K562 (cell line): ENCODE measurements around the gene ACE. TPM values are rescaled to one million over a fixed set of nuclear protein-coding genes. Genes with fewer than 3 reads are reported as not detected.

Experiments
- ATAC-seq: fragments of 200-7000 bp; cut with Tn5 transposase; 3 replicates; pipeline ENCODE4 v1.9.1; 2020; ENCODE audit warnings: moderate library complexity
- BruUV-seq: library from RNA; stranded (reverse); fragments of 400-500 nt; replicated peaks from 2 replicates; lab custom pipeline; 2021; lab: Mats Ljungman, UMichigan
- CTCF ChIA-PET: fragments of 300-600 bp; formaldehyde crosslinking; extraction: SDS; loops from one replicate; lab custom pipeline; 2021; ENCODE audit warnings: low intra/inter-chr PET ratio; lab: Yijun Ruan, JAX
- POLR2A ChIA-PET: fragments of 300-600, 350-650 bp; sonication (Branson Sonifier 250); formaldehyde crosslinking; extraction: SDS; loops from one replicate; lab custom pipeline; 2021; ENCODE audit warnings: antibody characterized with exemption, inconsistent platforms; lab: Yijun Ruan, JAX
- DNase-seq, 4 experiments: peaks; one replicate each; pipeline versions ENCODE4 v3.0.0 to v3.0.0-alpha.2; 2011 to 2018; ENCODE audit warnings: low spot score in 3 of 4, mixed read lengths in 3 of 4; ENCODE audit errors: extremely low read depth in 1 of 4
- FAIRE-seq: peaks from 2 replicates; lab custom pipeline; 2011; peaks lifted over from hg19 to GRCh38; lab: Jason Lieb, UNC
- H2AFZ ChIP-seq: 2 replicates; pipeline ENCODE4 v1.6.0; 2011; ENCODE audit warnings: low read depth, low read length, control low read depth, inconsistent platforms
- H3K27ac ChIP-seq: fragments of 200-600 bp; 3 replicates; pipeline ENCODE4 v1.8.0; 2011; ENCODE audit warnings: low read depth, mild to moderate bottlenecking, control low read depth, inconsistent platforms, low read length, moderate library complexity, mixed read lengths; ENCODE audit errors: extremely low read depth
- H3K27me3 ChIP-seq, 2 experiments: fragments of 300-600 bp in 1 of 2; 2 replicates in 1 of 2; 3 replicates in 1 of 2; pipeline versions ENCODE4 v1.6.0 to v1.8.0; 2011; ENCODE audit warnings: inconsistent platforms in 2 of 2, low read length in 2 of 2, mild to moderate bottlenecking in 1 of 2, mixed read lengths in 1 of 2, moderate library complexity in 1 of 2; ENCODE audit not compliant: control insufficient read depth in 2 of 2, insufficient read depth in 2 of 2
- H3K36me3 ChIP-seq: fragments of 300-600 bp; 3 replicates; pipeline ENCODE4 v1.8.0; 2011; ENCODE audit warnings: mild to moderate bottlenecking, low read length, inconsistent platforms; ENCODE audit not compliant: control insufficient read depth, insufficient read depth
- H3K4me1 ChIP-seq, 2 experiments: fragments of 200-600 bp in 1 of 2; replicated peaks in 1 of 2; 2 replicates in 1 of 2; 3 replicates in 1 of 2; pipeline versions ENCODE4 v1.5.1 to v1.8.0; 2011; ENCODE audit warnings: inconsistent platforms in 2 of 2, low read length in 2 of 2, mild to moderate bottlenecking in 1 of 2, mixed read lengths in 1 of 2, moderate library complexity in 1 of 2; ENCODE audit not compliant: control insufficient read depth in 2 of 2, insufficient read depth in 2 of 2
- H3K4me2 ChIP-seq: 2 replicates; pipeline ENCODE4 v1.6.1; 2011; ENCODE audit warnings: low read length, control low read depth, inconsistent platforms, mixed read lengths; ENCODE audit not compliant: insufficient read depth
- H3K4me3 ChIP-seq: fragments of 200-600 bp; sonication (generic), shearing (Covaris generic); 2 replicates; pipeline ENCODE4 v1.5.1; 2016; ENCODE audit warnings: control low read depth, inconsistent platforms
- H3K79me2 ChIP-seq: fragments of 200-600 bp; 3 replicates; pipeline ENCODE4 v1.8.0; 2011; ENCODE audit warnings: low read length, inconsistent platforms; ENCODE audit not compliant: control insufficient read depth, insufficient read depth
- H3K9ac ChIP-seq, 2 experiments: 2 replicates each; pipeline versions ENCODE4 v1.6.0 to v1.6.1; 2011; ENCODE audit warnings: low read depth in 2 of 2, low read length in 2 of 2, control low read depth in 1 of 2, inconsistent platforms in 1 of 2, mild to moderate bottlenecking in 1 of 2, mixed read lengths in 1 of 2; ENCODE audit not compliant: insufficient read depth in 1 of 2
- H3K9me1 ChIP-seq: one replicate; pipeline ENCODE4 v1.6.0; 2011; ENCODE audit warnings: inconsistent platforms, mild to moderate bottlenecking, low read length, moderate library complexity; ENCODE audit not compliant: control insufficient read depth, insufficient read depth
- H3K9me3 ChIP-seq: replicated peaks from 2 replicates; pipeline ENCODE4 v1.5.1; 2011; ENCODE audit warnings: low read depth, low read length, inconsistent platforms; ENCODE audit not compliant: control insufficient read depth, insufficient read depth
- H4K20me1 ChIP-seq: replicated peaks from 2 replicates; pipeline ENCODE4 v1.6.1; 2011; ENCODE audit warnings: low read length, inconsistent platforms, mixed read lengths; ENCODE audit not compliant: control insufficient read depth, insufficient read depth
- DPF2 ChIP-seq: fragments of 450-650 bp; IDR thresholded peaks from 2 replicates; pipeline ENCODE4 v1.6.1; 2016
- GABPA ChIP-seq: fragments of 200-800 bp; sonication (Bioruptor generic); conservative IDR thresholded peaks from 2 replicates; pipeline ENCODE4 v1.6.1; 2016; ENCODE audit warnings: low read depth, missing genetic modification characterization, missing compliant biosample characterization
- HCFC1 ChIP-seq: IDR thresholded peaks from 2 replicates; pipeline ENCODE4 v1.6.1; 2012; ENCODE audit warnings: low read depth, low read length, improper control_type of control experiment
- HNRNPLL ChIP-seq: fragments of 200-400 bp; formaldehyde crosslinking; IDR thresholded peaks from 2 replicates; pipeline ENCODE4 v1.6.1; 2017; ENCODE audit warnings: low read length, low read depth, mild to moderate bottlenecking; ENCODE audit not compliant: poor library complexity, severe bottlenecking
- KDM5B ChIP-seq: fragments of 200-600 bp; sonication (generic); IDR thresholded peaks from 2 replicates; pipeline ENCODE4 v1.6.1; 2012; ENCODE audit warnings: low read depth, mild to moderate bottlenecking, moderate library complexity, low read length, control low read depth, inconsistent platforms; ENCODE audit not compliant: insufficient replicate concordance
- ZNF431 ChIP-seq: sonication (generic); formaldehyde crosslinking; IDR thresholded peaks from 2 replicates; pipeline ENCODE4 v1.8.0; 2022; ENCODE audit warnings: mild to moderate bottlenecking, missing genetic modification reagents
- WGBS: fragments of 100-300 bp; shearing (Covaris generic); methylation state at CpG from one replicate; pipeline ENCODE4 v1.1.6; 2016; ENCODE audit warnings: low coverage, mixed read lengths; ENCODE audit not compliant: insufficient coverage; ENCODE audit errors: missing lambda C conversion rate; 5-methylcytosine and 5-hydroxymethylcytosine counted together
- in situ Hi-C: fragments of 300-500 bp; cut with MboI; formaldehyde crosslinking; loops from 4 replicates; pipeline ENCODE4 v1.15.0; 2018; ENCODE audit warnings: inconsistent platforms, mixed read lengths
- intact Hi-C: fragments of 100-400 bp; cut with micrococcal nuclease; formaldehyde crosslinking; loops from 2 replicates; pipeline ENCODE4 v1.14.2; 2022
- polyA plus RNA-seq, 8 experiments: library from polyadenylated mRNA; depleted of rRNA in 4 of 8; stranded (reverse) in 5 of 8; unstranded in 3 of 8; fragments of >200 nt; fragmentation: Nextera tagmentation in 2 of 8; fragmentation: Illumina TruSeq in 1 of 8; extraction: Ambion mirVana in 2 of 8; extraction: Trizol in 1 of 8; gene quantifications; 2 replicates each; pipeline versions ENCODE4 v1.2.1 to v1.2.3, GENCODE V29; 2011 to 2014; ENCODE audit warnings: inconsistent platforms in 1 of 8, missing spikeins in 1 of 8
- total RNA-seq, 7 experiments: library from RNA; depleted of rRNA in 6 of 7; stranded (reverse); fragments of >200 nt in 6 of 7; fragmentation: Illumina TruSeq in 2 of 7; extraction: Trizol in 2 of 7; gene quantifications; 2 replicates each; pipeline versions ENCODE4 v1.2.1 to v1.2.3, GENCODE V29; 2011 to 2021; ENCODE audit warnings: low replicate concordance in 1 of 7
- TF ChIP-seq, protein P1 (sequence below): sonication (generic); IDR thresholded peaks from 2 replicates; pipeline ENCODE4 v1.6.1; 2016
- TF ChIP-seq, protein P2 (sequence below): sonication (generic); formaldehyde crosslinking; IDR thresholded peaks from 2 replicates; pipeline ENCODE4 v1.8.0; 2022; ENCODE audit warnings: missing genetic modification reagents, mild to moderate bottlenecking, borderline replicate concordance
- TF ChIP-seq, protein P3 (sequence below): fragments of 450-650 bp; conservative IDR thresholded peaks from 2 replicates; pipeline ENCODE4 v1.6.1; 2016; ENCODE audit warnings: missing genetic modification characterization, low read depth, mild to moderate bottlenecking, control low read depth, missing compliant biosample characterization

The ACE gene
- total and polyA plus RNA-seq, 9 of the 15 experiments (the other 6 are each of a cell fraction or from before 2014, with no cell fraction given), result 0.07 to 2.5 (median 0.47) TPM; not detected in 1

DNA sequence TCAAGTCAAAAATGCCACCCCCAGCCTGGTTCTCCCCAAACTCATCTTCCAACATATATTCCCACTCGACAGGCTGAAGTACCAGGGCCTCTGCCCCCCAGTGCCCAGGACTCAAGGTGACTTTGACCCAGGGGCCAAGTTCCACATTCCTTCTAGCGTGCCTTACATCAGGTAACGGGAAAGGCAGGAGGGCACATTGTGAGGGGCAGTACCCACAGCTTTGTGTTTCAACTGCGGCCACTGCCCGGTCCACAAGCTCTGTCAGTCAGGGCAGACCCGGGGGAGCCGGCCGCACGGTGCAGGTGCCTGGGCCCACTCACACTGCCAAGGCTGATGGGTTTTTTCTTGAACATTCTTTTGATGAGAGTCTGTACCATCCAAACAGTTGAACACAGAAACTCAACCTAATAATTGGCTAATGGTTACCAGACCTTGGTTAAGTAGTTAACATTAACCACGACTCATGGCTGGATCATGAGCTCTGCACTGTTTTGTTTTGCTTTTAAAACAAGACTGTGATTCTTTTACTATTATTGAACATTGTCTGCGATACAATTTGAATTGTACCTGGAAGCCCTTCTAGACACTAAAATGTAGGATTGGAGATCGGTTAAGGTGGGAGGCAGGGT, 17.6 kb downstream of the ACE start:
- in situ Hi-C loops (no loop called here), intact Hi-C loops (no loop called here)
- Histone ChIP-seq H3K9me3 (no peaks in the 10 kb centered on the region), H3K4me3 (no peak overlapping the region), H3K27me3 (peaks cover 43 to 66% of the 10 kb centered on the region in 2 experiments; a peak in 4 of 5 replicates), H3K36me3 (no peaks in the 10 kb centered on the region), H2AFZ (no peak overlapping the region), H4K20me1 (peaks cover 3% of the 10 kb centered on the region; the same call in 1 of the 2 replicates), H3K4me1 (peaks cover 0 to 26% of the 10 kb centered on the region in 2 experiments; a peak in 1 of 5 replicates), H3K9ac (no peak overlapping the region)
- no peak for ATAC-seq
- 14% methylated on average over 12 of the region's 12 CpGs for WGBS
- BruUV-seq, result no TSS peak
- POLR2A ChIA-PET, result no interaction called here
- no peak for TF ChIP-seq ZNF431 (CRISPR knock-in tag)
- TF ChIP-seq, protein P1, sequence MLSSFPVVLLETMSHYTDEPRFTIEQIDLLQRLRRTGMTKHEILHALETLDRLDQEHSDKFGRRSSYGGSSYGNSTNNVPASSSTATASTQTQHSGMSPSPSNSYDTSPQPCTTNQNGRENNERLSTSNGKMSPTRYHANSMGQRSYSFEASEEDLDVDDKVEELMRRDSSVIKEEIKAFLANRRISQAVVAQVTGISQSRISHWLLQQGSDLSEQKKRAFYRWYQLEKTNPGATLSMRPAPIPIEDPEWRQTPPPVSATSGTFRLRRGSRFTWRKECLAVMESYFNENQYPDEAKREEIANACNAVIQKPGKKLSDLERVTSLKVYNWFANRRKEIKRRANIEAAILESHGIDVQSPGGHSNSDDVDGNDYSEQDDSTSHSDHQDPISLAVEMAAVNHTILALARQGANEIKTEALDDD, result peak; percentile 62
- TF ChIP-seq, all 486 proteins: peak for 1
- no peak for FAIRE-seq
- no peak overlapping the region for H3K27ac ChIP-seq
- no peak overlapping the region for H3K4me2 ChIP-seq
- H3K79me2 ChIP-seq, result no peaks in the 10 kb centered on the region
- no peaks in the 10 kb centered on the region for H3K9me1 ChIP-seq
- CTCF ChIA-PET, result no interaction called here
- DNase-seq, result no peak

DNA sequence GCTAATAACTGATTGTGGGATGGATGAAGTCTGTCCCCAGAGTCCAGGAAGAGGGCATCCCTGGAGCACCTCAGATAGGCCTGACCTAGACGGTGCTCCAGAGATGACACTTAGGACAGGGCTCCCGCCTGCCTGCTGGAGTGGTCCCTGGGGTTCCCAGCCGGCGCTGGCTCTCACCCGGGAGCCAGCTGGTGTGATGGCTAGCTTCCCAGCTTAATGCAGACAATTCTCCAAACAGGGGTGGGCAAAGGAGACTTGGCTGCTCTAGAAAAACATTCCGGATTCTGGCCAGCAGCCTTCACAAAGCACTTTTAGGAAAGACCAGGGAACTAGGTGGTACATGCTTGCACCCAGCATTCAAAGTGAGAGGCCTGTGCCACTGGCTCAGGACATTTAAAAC, 18.6 kb downstream of the ACE start:
- H2AFZ ChIP-seq, result no peak overlapping the region
- no peak for ATAC-seq
- no peak for FAIRE-seq
- DNase-seq, result no peak
- H3K4me2 ChIP-seq, result no peak overlapping the region
- BruUV-seq, result no TSS peak
- in situ Hi-C loops (no loop called here), intact Hi-C loops (no loop called here)
- H3K9me3 ChIP-seq, result no peaks in the 10 kb centered on the region
- peaks cover 0 to 26% of the 10 kb centered on the region in 2 experiments; a peak in 2 of 5 replicates for H3K4me1 ChIP-seq
- POLR2A ChIA-PET, result interaction anchor here (1.3 to 1.6 kb wide), 2 partner anchors 10 to 59 kb away, joined by 3 to 5 read pairs; no protein-coding TSS in a partner anchor
- no peak overlapping the region for H3K27ac ChIP-seq
- H3K4me3 ChIP-seq, result no peak overlapping the region
- no peaks in the 10 kb centered on the region for H3K36me3 ChIP-seq
- no peak overlapping the region for H3K9ac ChIP-seq
- H3K79me2 ChIP-seq, result no peaks in the 10 kb centered on the region
- H4K20me1 ChIP-seq, result peaks cover 3% of the 10 kb centered on the region; the same call in 1 of the 2 replicates
- H3K9me1 ChIP-seq, result no peaks in the 10 kb centered on the region
- CTCF ChIA-PET, result no interaction called here
- peaks cover 33 to 57% of the 10 kb centered on the region in 2 experiments; a peak in 4 of 5 replicates for H3K27me3 ChIP-seq
- WGBS, result 5% methylated on average over 6 of the region's 6 CpGs
- TF ChIP-seq HNRNPLL (no peak), DPF2 (no peak), GABPA (no peak), HCFC1 (no peak), KDM5B (no peak)
- TF ChIP-seq, protein P2, sequence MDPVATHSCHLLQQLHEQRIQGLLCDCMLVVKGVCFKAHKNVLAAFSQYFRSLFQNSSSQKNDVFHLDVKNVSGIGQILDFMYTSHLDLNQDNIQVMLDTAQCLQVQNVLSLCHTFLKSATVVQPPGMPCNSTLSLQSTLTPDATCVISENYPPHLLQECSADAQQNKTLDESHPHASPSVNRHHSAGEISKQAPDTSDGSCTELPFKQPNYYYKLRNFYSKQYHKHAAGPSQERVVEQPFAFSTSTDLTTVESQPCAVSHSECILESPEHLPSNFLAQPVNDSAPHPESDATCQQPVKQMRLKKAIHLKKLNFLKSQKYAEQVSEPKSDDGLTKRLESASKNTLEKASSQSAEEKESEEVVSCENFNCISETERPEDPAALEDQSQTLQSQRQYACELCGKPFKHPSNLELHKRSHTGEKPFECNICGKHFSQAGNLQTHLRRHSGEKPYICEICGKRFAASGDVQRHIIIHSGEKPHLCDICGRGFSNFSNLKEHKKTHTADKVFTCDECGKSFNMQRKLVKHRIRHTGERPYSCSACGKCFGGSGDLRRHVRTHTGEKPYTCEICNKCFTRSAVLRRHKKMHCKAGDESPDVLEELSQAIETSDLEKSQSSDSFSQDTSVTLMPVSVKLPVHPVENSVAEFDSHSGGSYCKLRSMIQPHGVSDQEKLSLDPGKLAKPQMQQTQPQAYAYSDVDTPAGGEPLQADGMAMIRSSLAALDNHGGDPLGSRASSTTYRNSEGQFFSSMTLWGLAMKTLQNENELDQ, result no peak
- TF ChIP-seq, protein P3, sequence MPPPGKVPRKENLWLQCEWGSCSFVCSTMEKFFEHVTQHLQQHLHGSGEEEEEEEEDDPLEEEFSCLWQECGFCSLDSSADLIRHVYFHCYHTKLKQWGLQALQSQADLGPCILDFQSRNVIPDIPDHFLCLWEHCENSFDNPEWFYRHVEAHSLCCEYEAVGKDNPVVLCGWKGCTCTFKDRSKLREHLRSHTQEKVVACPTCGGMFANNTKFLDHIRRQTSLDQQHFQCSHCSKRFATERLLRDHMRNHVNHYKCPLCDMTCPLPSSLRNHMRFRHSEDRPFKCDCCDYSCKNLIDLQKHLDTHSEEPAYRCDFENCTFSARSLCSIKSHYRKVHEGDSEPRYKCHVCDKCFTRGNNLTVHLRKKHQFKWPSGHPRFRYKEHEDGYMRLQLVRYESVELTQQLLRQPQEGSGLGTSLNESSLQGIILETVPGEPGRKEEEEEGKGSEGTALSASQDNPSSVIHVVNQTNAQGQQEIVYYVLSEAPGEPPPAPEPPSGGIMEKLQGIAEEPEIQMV (tag), result no peak
